SK-N-SH (cell line): Measurements from ENCODE around the gene ZNF550.

Experiments
- GATA2 ChIP-seq: sonication (generic); formaldehyde crosslinking; IDR thresholded peaks from 2 replicates; pipeline ENCODE4 v1.5.0; 2020; ENCODE audit warnings: mild to moderate bottlenecking, missing genetic modification reagents
- POLR2AphosphoS5 ChIP-seq: IDR thresholded peaks from 2 replicates; pipeline ENCODE4 v1.6.1; 2012; ENCODE audit warnings: low read depth, low read length
- TF ChIP-seq, protein P1 (sequence below): fragments of 200-600 bp; sonication (generic); IDR thresholded peaks from 2 replicates; pipeline ENCODE4 v1.6.1; 2017; ENCODE audit warnings: antibody characterized with exemption, mild to moderate bottlenecking, moderate library complexity
- TF ChIP-seq, protein P2 (sequence below): fragments of 150-350 bp; IDR thresholded peaks from 2 replicates; pipeline ENCODE4 v1.6.1; 2016; ENCODE audit warnings: mild to moderate bottlenecking, low read depth, low read length

DNA sequence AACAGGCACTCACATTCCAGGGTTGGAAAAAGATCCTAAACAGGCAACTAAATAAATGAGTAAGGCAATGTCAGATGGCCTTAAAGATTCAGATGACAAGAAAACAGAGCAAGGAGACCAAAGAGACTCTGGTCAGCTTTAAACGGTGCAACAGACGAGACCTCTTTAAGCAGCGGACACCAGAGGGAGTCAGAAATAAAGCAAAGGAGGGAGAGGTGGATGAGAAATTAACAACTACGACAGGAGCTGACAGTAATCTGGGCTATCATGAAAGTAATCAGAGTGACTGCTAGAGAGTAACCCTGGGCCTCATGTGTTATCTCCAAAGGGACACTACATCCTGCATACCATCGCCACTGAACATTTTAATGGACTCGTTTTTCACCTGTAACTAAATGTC, 1.1 kb downstream of the ZNF550 start:
- TF ChIP-seq, protein P1, sequence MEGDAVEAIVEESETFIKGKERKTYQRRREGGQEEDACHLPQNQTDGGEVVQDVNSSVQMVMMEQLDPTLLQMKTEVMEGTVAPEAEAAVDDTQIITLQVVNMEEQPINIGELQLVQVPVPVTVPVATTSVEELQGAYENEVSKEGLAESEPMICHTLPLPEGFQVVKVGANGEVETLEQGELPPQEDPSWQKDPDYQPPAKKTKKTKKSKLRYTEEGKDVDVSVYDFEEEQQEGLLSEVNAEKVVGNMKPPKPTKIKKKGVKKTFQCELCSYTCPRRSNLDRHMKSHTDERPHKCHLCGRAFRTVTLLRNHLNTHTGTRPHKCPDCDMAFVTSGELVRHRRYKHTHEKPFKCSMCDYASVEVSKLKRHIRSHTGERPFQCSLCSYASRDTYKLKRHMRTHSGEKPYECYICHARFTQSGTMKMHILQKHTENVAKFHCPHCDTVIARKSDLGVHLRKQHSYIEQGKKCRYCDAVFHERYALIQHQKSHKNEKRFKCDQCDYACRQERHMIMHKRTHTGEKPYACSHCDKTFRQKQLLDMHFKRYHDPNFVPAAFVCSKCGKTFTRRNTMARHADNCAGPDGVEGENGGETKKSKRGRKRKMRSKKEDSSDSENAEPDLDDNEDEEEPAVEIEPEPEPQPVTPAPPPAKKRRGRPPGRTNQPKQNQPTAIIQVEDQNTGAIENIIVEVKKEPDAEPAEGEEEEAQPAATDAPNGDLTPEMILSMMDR: no peak
- TF ChIP-seq, protein P2, sequence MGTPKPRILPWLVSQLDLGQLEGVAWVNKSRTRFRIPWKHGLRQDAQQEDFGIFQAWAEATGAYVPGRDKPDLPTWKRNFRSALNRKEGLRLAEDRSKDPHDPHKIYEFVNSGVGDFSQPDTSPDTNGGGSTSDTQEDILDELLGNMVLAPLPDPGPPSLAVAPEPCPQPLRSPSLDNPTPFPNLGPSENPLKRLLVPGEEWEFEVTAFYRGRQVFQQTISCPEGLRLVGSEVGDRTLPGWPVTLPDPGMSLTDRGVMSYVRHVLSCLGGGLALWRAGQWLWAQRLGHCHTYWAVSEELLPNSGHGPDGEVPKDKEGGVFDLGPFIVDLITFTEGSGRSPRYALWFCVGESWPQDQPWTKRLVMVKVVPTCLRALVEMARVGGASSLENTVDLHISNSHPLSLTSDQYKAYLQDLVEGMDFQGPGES: no peak
- TF ChIP-seq POLR2AphosphoS5: no peak
- no peak for TF ChIP-seq GATA2
